HepG2 (cell line): ENCODE results near the gene MST1. TPM values are rescaled to one million over a fixed set of nuclear protein-coding genes. Genes with fewer than 3 reads are reported as not detected.

Experiments used
- ATAC-seq: fragments of 200-7000 bp; cut with Tn5 transposase; 3 replicates; pipeline ENCODE4 v1.9.1; 2020; ENCODE audit warnings: mild to moderate bottlenecking, moderate library complexity
- BruUV-seq: library from RNA; stranded (reverse); fragments of 400-500 nt; replicated peaks from 2 replicates; lab custom pipeline; 2021; lab: Mats Ljungman, UMichigan
- CTCF ChIA-PET: fragments of 300-600 bp; formaldehyde crosslinking; extraction: SDS; loops from one replicate; lab custom pipeline; 2021; ENCODE audit warnings: low total read pairs, inconsistent platforms, low intra/inter-chr PET ratio; lab: Yijun Ruan, JAX
- POLR2A ChIA-PET: fragments of 350-600 bp; sonication (Branson Sonifier 250); formaldehyde crosslinking; loops from one replicate; lab custom pipeline; 2020; ENCODE audit warnings: antibody characterized with exemption, inconsistent platforms; lab: Yijun Ruan, JAX
- DNase-seq: peaks from one replicate; pipeline ENCODE4 v3.0.0-alpha.2; 2015; ENCODE audit warnings: low spot score
- FAIRE-seq: peaks from 3 replicates; lab custom pipeline; 2011; peaks lifted over from hg19 to GRCh38; lab: Jason Lieb, UNC
- H2AFZ ChIP-seq: one replicate; pipeline ENCODE4 v1.6.1; 2011; ENCODE audit warnings: low read length, inconsistent platforms
- H3K27ac ChIP-seq: fragments of 300-600 bp; 3 replicates; pipeline ENCODE4 v1.8.0; 2011; ENCODE audit warnings: mixed run types, mild to moderate bottlenecking, mixed read lengths, low read length, inconsistent platforms; ENCODE audit not compliant: insufficient read depth; ENCODE audit errors: extremely low read length
- H3K27me3 ChIP-seq, 2 experiments: fragments of 200-600 bp in 1 of 2; 2 replicates in 1 of 2; 3 replicates in 1 of 2; pipeline versions ENCODE4 v1.6.0 to v1.8.0; 2011; ENCODE audit warnings: low read length in 2 of 2, mild to moderate bottlenecking in 2 of 2, moderate library complexity in 2 of 2, inconsistent platforms in 1 of 2; ENCODE audit not compliant: insufficient read depth in 2 of 2, control insufficient read depth in 1 of 2
- H3K36me3 ChIP-seq, 2 experiments: fragments of 200-600 bp in 1 of 2; replicated peaks in 1 of 2; 2 replicates in 1 of 2; 3 replicates in 1 of 2; pipeline versions ENCODE4 v1.5.1 to v1.8.0; 2011; ENCODE audit warnings: low read length in 2 of 2, inconsistent platforms in 1 of 2; ENCODE audit not compliant: insufficient read depth in 2 of 2, control insufficient read depth in 1 of 2
- H3K4me1 ChIP-seq: 2 replicates; pipeline ENCODE4 v1.5.1; 2012; ENCODE audit warnings: low read length, inconsistent platforms; ENCODE audit not compliant: insufficient read depth
- H3K4me2 ChIP-seq: 2 replicates; pipeline ENCODE4 v1.6.0; 2011; ENCODE audit warnings: low read depth, low read length, inconsistent platforms
- H3K4me3 ChIP-seq, 3 experiments: fragments of 200-600 bp in 1 of 3; sonication (generic), shearing (Covaris generic) in 1 of 3; replicated peaks in 1 of 3; 2 replicates each; pipeline ENCODE4 v1.5.1; 2011 to 2016; ENCODE audit warnings: low read length in 3 of 3, inconsistent platforms in 2 of 3, low read depth in 2 of 3, mild to moderate bottlenecking in 2 of 3, control low read depth in 1 of 3, mixed read lengths in 1 of 3; ENCODE audit not compliant: insufficient read depth in 1 of 3
- H3K79me2 ChIP-seq: one replicate; pipeline ENCODE4 v1.6.1; 2011; ENCODE audit warnings: low read length, inconsistent platforms; ENCODE audit not compliant: insufficient read depth
- H3K9ac ChIP-seq: 2 replicates; pipeline ENCODE4 v1.6.0; 2011; ENCODE audit warnings: mild to moderate bottlenecking, low read depth, low read length, inconsistent platforms; ENCODE audit not compliant: insufficient read depth
- H3K9me3 ChIP-seq: 2 replicates; pipeline ENCODE4 v1.5.1; 2012; ENCODE audit warnings: mild to moderate bottlenecking, low read length
- H4K20me1 ChIP-seq: 2 replicates; pipeline ENCODE4 v1.6.0; 2011; ENCODE audit warnings: inconsistent platforms, mild to moderate bottlenecking, low read length, moderate library complexity; ENCODE audit not compliant: insufficient read depth
- AGO2 ChIP-seq: fragments of 200-400 bp; formaldehyde crosslinking; optimal IDR thresholded peaks from 2 replicates; pipeline ENCODE3; 2017; ENCODE audit warnings: mild to moderate bottlenecking, low read depth, low read length, moderate library complexity
- ATAD3A ChIP-seq: sonication (generic); formaldehyde crosslinking; IDR thresholded peaks from 2 replicates; pipeline ENCODE4 v1.4.0; 2020; ENCODE audit warnings: missing genetic modification reagents
- ESRRA ChIP-seq: sonication (generic); formaldehyde crosslinking; IDR thresholded peaks from 2 replicates; pipeline ENCODE4 v1.5.1; 2020; ENCODE audit warnings: mild to moderate bottlenecking, low read depth, missing genetic modification reagents
- GATAD2A ChIP-seq: IDR thresholded peaks from 2 replicates; pipeline ENCODE4 v1.6.1; 2016
- KDM5A ChIP-seq: fragments of 200-600 bp; sonication (generic); IDR thresholded peaks from 2 replicates; pipeline ENCODE4 v1.7.0; 2018; ENCODE audit warnings: antibody characterized with exemption, mild to moderate bottlenecking, low read length, borderline replicate concordance
- MED8 ChIP-seq: sonication (generic); formaldehyde crosslinking; IDR thresholded peaks from 2 replicates; pipeline ENCODE4 v1.8.1; 2023; ENCODE audit warnings: mild to moderate bottlenecking, missing genetic modification reagents; ENCODE audit not compliant: insufficient replicate concordance
- TEAD3 ChIP-seq: optimal IDR thresholded peaks from 2 replicates; pipeline ENCODE3; 2016; ENCODE audit warnings: borderline replicate concordance
- WIZ ChIP-seq: sonication (generic); formaldehyde crosslinking; IDR thresholded peaks from 2 replicates; pipeline ENCODE4 v1.5.1; 2020; ENCODE audit warnings: mild to moderate bottlenecking, missing genetic modification reagents
- ZNF562 ChIP-seq: sonication (generic); formaldehyde crosslinking; IDR thresholded peaks from 2 replicates; pipeline ENCODE4 v1.8.0; 2022; ENCODE audit warnings: missing genetic modification reagents, borderline replicate concordance
- ZNF567 ChIP-seq: sonication (generic); formaldehyde crosslinking; IDR thresholded peaks from 2 replicates; pipeline ENCODE4 v1.8.1; 2023; ENCODE audit warnings: mild to moderate bottlenecking, missing genetic modification reagents, borderline replicate concordance
- WGBS: methylation state at CpG from one replicate; pipeline ENCODE4 v1.1.6; 2017; ENCODE audit warnings: low lambda C conversion rate; 5-methylcytosine and 5-hydroxymethylcytosine counted together
- in situ Hi-C: cut with HindIII; loops from 2 replicates; pipeline ENCODE4 v1.10.0; 2017; ENCODE audit warnings: low pct_unique_long_range_greater_than_20kb; ENCODE audit not compliant: extremely low pct_ligation_motif_present
- intact Hi-C: fragments of 100-400 bp; cut with micrococcal nuclease; formaldehyde crosslinking; loops from one replicate; pipeline ENCODE4 v1.10.0; 2022; ENCODE audit not compliant: unreplicated experiment
- polyA plus RNA-seq, 8 experiments: library from polyadenylated mRNA; depleted of rRNA in 3 of 8; stranded (reverse) in 7 of 8; unstranded in 1 of 8; fragments of >200 nt; fragmentation: Illumina TruSeq in 4 of 8; extraction: Trizol in 4 of 8; gene quantifications; 2 replicates each; pipeline versions ENCODE4 v1.2.1 to v1.2.3, GENCODE V29; 2011 to 2016; ENCODE audit warnings: low read depth in 4 of 8, missing spikeins in 1 of 8, mixed read lengths in 1 of 8; ENCODE audit not compliant: insufficient read depth in 1 of 8
- total RNA-seq, 5 experiments: library from RNA; depleted of rRNA; stranded (reverse); fragments of >200 nt; fragmentation: Illumina TruSeq; extraction: Trizol; gene quantifications; 2 replicates each; pipeline ENCODE4 v1.2.3, GENCODE V29; 2016; ENCODE audit warnings: low read depth in 1 of 5
- TF ChIP-seq, protein P1 (sequence below): IDR thresholded peaks from 2 replicates; pipeline ENCODE4 v1.6.1; 2016; ENCODE audit warnings: mild to moderate bottlenecking
- TF ChIP-seq, protein P2 (sequence below): IDR thresholded peaks from 2 replicates; pipeline ENCODE4 v1.6.1; 2016; ENCODE audit warnings: mild to moderate bottlenecking, missing biosample characterization, missing genetic modification reagents
- TF ChIP-seq, protein P3 (sequence below): sonication (generic); formaldehyde crosslinking; IDR thresholded peaks from 2 replicates; pipeline ENCODE4; 2020; ENCODE audit warnings: missing genetic modification reagents, mild to moderate bottlenecking, borderline replicate concordance

The MST1 gene
- total and polyA plus RNA-seq, 2 of the 13 experiments (the other 11 are each of a cell fraction or from before 2014, with no cell fraction given): 189 to 452 TPM

DNA sequence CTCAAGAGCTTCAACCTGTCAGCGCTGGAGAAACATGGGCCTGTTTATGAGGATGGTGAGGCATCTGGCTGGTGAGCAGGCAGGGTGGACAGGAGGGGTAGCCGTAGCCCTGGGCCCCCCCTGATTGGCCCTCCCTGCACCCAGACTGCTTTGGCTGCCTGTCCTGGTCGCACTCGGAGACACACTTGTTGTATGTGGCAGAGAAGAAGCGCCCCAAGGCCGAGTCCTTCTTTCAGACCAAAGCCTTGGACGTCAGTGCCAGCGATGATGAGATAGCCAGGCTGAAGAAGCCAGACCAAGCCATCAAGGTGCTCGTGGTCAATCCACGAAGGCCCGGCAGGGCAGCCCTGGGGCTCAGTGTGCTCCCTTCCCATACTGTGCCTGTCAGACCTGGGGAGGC, 13.4 kb downstream of the MST1 start:
- in situ Hi-C loops: loop anchor here (10.0 kb wide), 1 partner anchor 111 kb away; no protein-coding TSS in a partner anchor
- peaks cover 31 to 54% of the 10 kb centered on the region in 2 experiments for H3K36me3 ChIP-seq
- no peak for FAIRE-seq
- H2AFZ ChIP-seq: no peak overlapping the region
- H3K79me2 ChIP-seq: peaks cover 22% of the 10 kb centered on the region
- peaks cover 43% of the 10 kb centered on the region for H3K4me1 ChIP-seq
- CTCF ChIA-PET: no interaction called here
- TF ChIP-seq, protein P1, sequence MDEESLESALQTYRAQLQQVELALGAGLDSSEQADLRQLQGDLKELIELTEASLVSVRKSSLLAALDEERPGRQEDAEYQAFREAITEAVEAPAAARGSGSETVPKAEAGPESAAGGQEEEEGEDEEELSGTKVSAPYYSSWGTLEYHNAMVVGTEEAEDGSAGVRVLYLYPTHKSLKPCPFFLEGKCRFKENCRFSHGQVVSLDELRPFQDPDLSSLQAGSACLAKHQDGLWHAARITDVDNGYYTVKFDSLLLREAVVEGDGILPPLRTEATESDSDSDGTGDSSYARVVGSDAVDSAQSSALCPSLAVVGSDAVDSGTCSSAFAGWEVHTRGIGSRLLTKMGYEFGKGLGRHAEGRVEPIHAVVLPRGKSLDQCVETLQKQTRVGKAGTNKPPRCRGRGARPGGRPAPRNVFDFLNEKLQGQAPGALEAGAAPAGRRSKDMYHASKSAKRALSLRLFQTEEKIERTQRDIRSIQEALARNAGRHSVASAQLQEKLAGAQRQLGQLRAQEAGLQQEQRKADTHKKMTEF (CRISPR knock-in tag): no peak
- peak; percentile 22 for TF ChIP-seq AGO2
- TF ChIP-seq, all 625 proteins: peak for 1
- no CpG with 5 or more reads among the region's 11 CpGs for WGBS
- BruUV-seq: TSS peak; percentile 46
- Histone ChIP-seq H4K20me1 (no peaks in the 10 kb centered on the region), H3K27me3 (no peaks in the 10 kb centered on the region), H3K9me3 (no peaks in the 10 kb centered on the region), H3K9ac (peak overlapping the region; percentile 40; the same call in 1 of the 2 replicates), H3K4me3 (no peak overlapping the region; a peak in 1 of 6 replicates), H3K4me2 (0 out of 2 replicates have a peak overlapping the region, but pooled peaks have one; percentile 91), H3K27ac (no peak overlapping the region)
- intact Hi-C loops: loop anchor here (2.0 kb wide), 1 partner anchor 49 kb away; no protein-coding TSS in a partner anchor
- ATAC-seq (no peak), DNase-seq (no peak)
- POLR2A ChIA-PET: interaction anchor here (1.7 kb wide), 1 partner anchor 136 kb away, joined by 3 read pairs; no protein-coding TSS in a partner anchor

DNA sequence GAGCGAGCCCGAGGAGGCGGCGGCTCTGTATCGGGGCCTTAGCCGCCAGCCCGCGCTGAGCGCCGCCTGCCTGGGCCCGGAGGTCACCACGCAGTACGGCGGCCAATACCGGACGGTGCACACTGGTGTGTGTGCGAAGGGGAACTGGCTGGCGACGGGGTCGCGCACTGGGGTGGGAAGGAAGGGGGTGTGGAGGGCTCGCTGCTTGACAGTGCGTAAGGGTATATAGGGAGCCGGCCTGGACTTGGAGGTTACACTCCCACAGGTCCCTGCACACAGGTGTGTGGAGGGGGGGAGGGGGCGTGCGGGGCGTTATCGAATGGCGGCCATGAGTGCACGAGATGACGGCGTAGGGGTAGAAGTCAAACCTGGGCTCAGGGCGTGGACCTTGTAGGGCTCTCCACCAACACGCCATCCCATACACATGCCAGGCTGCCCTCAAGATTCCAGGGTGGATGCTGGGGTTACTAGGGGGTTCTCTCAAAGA, 14.7 kb downstream of the MST1 start:
- no TSS peak for BruUV-seq
- POLR2A ChIA-PET: no interaction called here
- CTCF ChIA-PET: no interaction called here
- TF ChIP-seq KDM5A: peak; percentile 82
- TF ChIP-seq ZNF562 (CRISPR knock-in tag): no peak
- TF ChIP-seq MED8 (CRISPR knock-in tag): peak; percentile 19
- TF ChIP-seq GATAD2A (CRISPR knock-in tag): no peak
- no peak for TF ChIP-seq ATAD3A (CRISPR knock-in tag)
- no peak; the same call in 1 of the 2 replicates for TF ChIP-seq WIZ (CRISPR knock-in tag)
- no peak for TF ChIP-seq ESRRA (CRISPR knock-in tag)
- TF ChIP-seq, protein P2, sequence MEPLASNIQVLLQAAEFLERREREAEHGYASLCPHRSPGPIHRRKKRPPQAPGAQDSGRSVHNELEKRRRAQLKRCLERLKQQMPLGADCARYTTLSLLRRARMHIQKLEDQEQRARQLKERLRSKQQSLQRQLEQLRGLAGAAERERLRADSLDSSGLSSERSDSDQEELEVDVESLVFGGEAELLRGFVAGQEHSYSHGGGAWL (CRISPR knock-in tag): 0 out of 2 replicates have a peak, but pooled peaks have one; percentile 27
- TF ChIP-seq, protein P3, sequence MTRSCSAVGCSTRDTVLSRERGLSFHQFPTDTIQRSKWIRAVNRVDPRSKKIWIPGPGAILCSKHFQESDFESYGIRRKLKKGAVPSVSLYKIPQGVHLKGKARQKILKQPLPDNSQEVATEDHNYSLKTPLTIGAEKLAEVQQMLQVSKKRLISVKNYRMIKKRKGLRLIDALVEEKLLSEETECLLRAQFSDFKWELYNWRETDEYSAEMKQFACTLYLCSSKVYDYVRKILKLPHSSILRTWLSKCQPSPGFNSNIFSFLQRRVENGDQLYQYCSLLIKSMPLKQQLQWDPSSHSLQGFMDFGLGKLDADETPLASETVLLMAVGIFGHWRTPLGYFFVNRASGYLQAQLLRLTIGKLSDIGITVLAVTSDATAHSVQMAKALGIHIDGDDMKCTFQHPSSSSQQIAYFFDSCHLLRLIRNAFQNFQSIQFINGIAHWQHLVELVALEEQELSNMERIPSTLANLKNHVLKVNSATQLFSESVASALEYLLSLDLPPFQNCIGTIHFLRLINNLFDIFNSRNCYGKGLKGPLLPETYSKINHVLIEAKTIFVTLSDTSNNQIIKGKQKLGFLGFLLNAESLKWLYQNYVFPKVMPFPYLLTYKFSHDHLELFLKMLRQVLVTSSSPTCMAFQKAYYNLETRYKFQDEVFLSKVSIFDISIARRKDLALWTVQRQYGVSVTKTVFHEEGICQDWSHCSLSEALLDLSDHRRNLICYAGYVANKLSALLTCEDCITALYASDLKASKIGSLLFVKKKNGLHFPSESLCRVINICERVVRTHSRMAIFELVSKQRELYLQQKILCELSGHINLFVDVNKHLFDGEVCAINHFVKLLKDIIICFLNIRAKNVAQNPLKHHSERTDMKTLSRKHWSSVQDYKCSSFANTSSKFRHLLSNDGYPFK (CRISPR knock-in tag): 0 out of 2 replicates have a peak, but pooled peaks have one; percentile 24
- TF ChIP-seq ZNF567 (CRISPR knock-in tag): no peak; the same call in 1 of the 2 replicates
- no peak for TF ChIP-seq TEAD3

More for the DNA sequence above, 14.7 kb downstream of the MST1 start:
- Histone ChIP-seq H3K9ac (peak overlapping the region; percentile 86), H3K27me3 (no peaks in the 10 kb centered on the region), H3K79me2 (peaks cover 22% of the 10 kb centered on the region), H2AFZ (no peak overlapping the region), H3K4me1 (peaks cover 57% of the 10 kb centered on the region), H3K4me2 (peak overlapping the region; percentile 91), H3K36me3 (peaks cover 20 to 40% of the 10 kb centered on the region in 2 experiments), H3K9me3 (no peaks in the 10 kb centered on the region), H3K27ac (peak overlapping the region; percentile 85), H3K4me3 (peak overlapping the region; percentile 80 to 99 (median 80)), H4K20me1 (no peaks in the 10 kb centered on the region)
- intact Hi-C loops: loop anchor here (5.0 kb wide), 2 partner anchors 67 to 207 kb away; no protein-coding TSS in a partner anchor
- no peak for DNase-seq
- no peak for FAIRE-seq
- whole genome bisulfite sequencing: 0% methylated on average over 7 of the region's 34 CpGs
- peak; percentile 45 for ATAC-seq
- in situ Hi-C loops: loop anchor here (5.0 to 10.0 kb wide), 2 partner anchors 110 to 137 kb away; no protein-coding TSS in a partner anchor
